Endothelial cell of umbilical vein (primary cell): ENCODE results near the gene KAT8. TPM values are rescaled to one million over a fixed set of nuclear protein-coding genes. Genes with fewer than 3 reads are reported as not detected.

Experiments used
- BruUV-seq: library from RNA; stranded (reverse); fragments of 400-500 nt; replicated peaks from 2 replicates; lab custom pipeline; 2021; lab: Mats Ljungman, UMichigan
- CTCF ChIA-PET: fragments of 300-600, 350-600 bp; sonication (Branson Sonifier 250); formaldehyde crosslinking; loops from one replicate; lab custom pipeline; 2021; ENCODE audit warnings: antibody characterized with exemption, inconsistent platforms; lab: Charles Lee
- POLR2A ChIA-PET: fragments of 300-600, 350-600 bp; sonication (Branson Sonifier 250); formaldehyde crosslinking; loops from one replicate; lab custom pipeline; 2021; ENCODE audit warnings: antibody characterized with exemption, inconsistent platforms; lab: Charles Lee
- DNase-seq: peaks from one replicate; pipeline ENCODE4 v3.0.0-alpha.2; 2011; ENCODE audit warnings: low read depth, low spot score
- FAIRE-seq: peaks from 2 replicates; lab custom pipeline; 2011; peaks lifted over from hg19 to GRCh38; lab: Jason Lieb, UNC
- H2AFZ ChIP-seq: 2 replicates; pipeline ENCODE4 v1.6.0; 2012; ENCODE audit warnings: low read depth, low read length, control low read depth, inconsistent platforms
- H3K27ac ChIP-seq: 2 replicates; pipeline ENCODE4 v1.5.1; 2011; ENCODE audit warnings: low read depth, mild to moderate bottlenecking, control low read depth, low read length, moderate library complexity; ENCODE audit not compliant: insufficient read depth
- H3K27me3 ChIP-seq, 2 experiments: 2 replicates each; pipeline versions ENCODE4 v1.6.0 to v1.6.1; 2011; ENCODE audit warnings: low read length in 2 of 2, mixed read lengths in 1 of 2; ENCODE audit not compliant: control insufficient read depth in 2 of 2, insufficient read depth in 2 of 2
- H3K36me3 ChIP-seq, 2 experiments: 2 replicates in 1 of 2; 3 replicates in 1 of 2; pipeline ENCODE4 v1.5.1; 2011; ENCODE audit warnings: low read length in 2 of 2, mild to moderate bottlenecking in 1 of 2, moderate library complexity in 1 of 2; ENCODE audit not compliant: control insufficient read depth in 2 of 2, insufficient read depth in 2 of 2; ENCODE audit errors: extremely low read depth in 1 of 2
- H3K4me1 ChIP-seq: 3 replicates; pipeline ENCODE4 v1.5.1; 2011; ENCODE audit warnings: mild to moderate bottlenecking, low read length; ENCODE audit not compliant: control insufficient read depth, insufficient read depth; ENCODE audit errors: extremely low read depth
- H3K4me2 ChIP-seq: 2 replicates; pipeline ENCODE4 v1.6.1; 2011; ENCODE audit warnings: low read length, control low read depth, mixed read lengths; ENCODE audit not compliant: insufficient read depth
- H3K4me3 ChIP-seq, 3 experiments: fragments of 200-600 bp in 1 of 3; sonication (generic), shearing (Covaris generic) in 1 of 3; replicated peaks in 1 of 3; 2 replicates each; pipeline ENCODE4 v1.5.1; 2011 to 2016; ENCODE audit warnings: control low read depth in 3 of 3, low read length in 3 of 3, mild to moderate bottlenecking in 2 of 3, inconsistent platforms in 1 of 3, low read depth in 1 of 3, moderate library complexity in 1 of 3; ENCODE audit not compliant: insufficient read depth in 1 of 3
- H3K79me2 ChIP-seq: 2 replicates; pipeline ENCODE4 v1.6.0; 2012; ENCODE audit warnings: low read length, inconsistent platforms; ENCODE audit not compliant: control insufficient read depth, insufficient read depth
- H3K9ac ChIP-seq: replicated peaks from 2 replicates; pipeline ENCODE3; 2011; ENCODE audit warnings: low read length, control low read depth; ENCODE audit not compliant: insufficient read depth; ENCODE audit errors: extremely low read depth
- H3K9me1 ChIP-seq: replicated peaks from 3 replicates; pipeline ENCODE4 v1.6.0; 2011; ENCODE audit warnings: mild to moderate bottlenecking, low read length; ENCODE audit not compliant: control insufficient read depth, insufficient read depth; ENCODE audit errors: extremely low read depth
- H3K9me3 ChIP-seq: replicated peaks from 2 replicates; pipeline ENCODE4 v1.5.1; 2012; ENCODE audit warnings: low read length, inconsistent platforms; ENCODE audit not compliant: control insufficient read depth, insufficient read depth
- H4K20me1 ChIP-seq: replicated peaks from 2 replicates; pipeline ENCODE3; 2011; ENCODE audit warnings: mild to moderate bottlenecking, low read length; ENCODE audit not compliant: control insufficient read depth, insufficient read depth; ENCODE audit errors: extremely low read depth
- EZH2 ChIP-seq: IDR thresholded peaks from 2 replicates; pipeline ENCODE4 v1.6.1; 2012; ENCODE audit warnings: borderline replicate concordance, low read depth, mild to moderate bottlenecking, moderate library complexity, low read length, inconsistent platforms; ENCODE audit not compliant: severe bottlenecking
- FOS ChIP-seq: IDR thresholded peaks from 2 replicates; pipeline ENCODE4 v1.6.1; 2011; ENCODE audit warnings: mild to moderate bottlenecking, low read length, moderate library complexity, borderline replicate concordance; ENCODE audit not compliant: insufficient read depth
- GATA2 ChIP-seq: IDR thresholded peaks from 2 replicates; pipeline ENCODE4 v1.7.0; 2011; ENCODE audit warnings: low read depth, mild to moderate bottlenecking, moderate library complexity, mixed read lengths, low read length; ENCODE audit not compliant: insufficient read length, insufficient read depth
- JUN ChIP-seq: IDR thresholded peaks from 2 replicates; pipeline ENCODE4 v1.6.1; 2011; ENCODE audit warnings: borderline replicate concordance, low read depth; ENCODE audit not compliant: insufficient read length, insufficient read depth
- MYC ChIP-seq: IDR thresholded peaks from one replicate; pipeline ENCODE4 v1.6.1; 2011; ENCODE audit warnings: mild to moderate bottlenecking, low read depth, low read length
- POLR2A ChIP-seq: IDR thresholded peaks from 2 replicates; pipeline ENCODE4 v1.6.1; 2012; ENCODE audit warnings: low read depth, mild to moderate bottlenecking, control low read depth, low read length
- POLR2AphosphoS5 ChIP-seq: IDR thresholded peaks from 2 replicates; pipeline ENCODE4 v1.6.1; 2012; ENCODE audit warnings: low read depth, mild to moderate bottlenecking, control low read depth, low read length, moderate library complexity; ENCODE audit not compliant: insufficient read depth
- dilution Hi-C: fragments of 300-500 bp; cut with MboI; formaldehyde crosslinking; loops from one replicate; pipeline ENCODE4 v1.15.0; 2019; ENCODE audit warnings: low sequenced_read_pairs; ENCODE audit not compliant: extremely low pct_ligation_motif_present
- intact Hi-C: fragments of 100-400 bp; cut with micrococcal nuclease; formaldehyde crosslinking; loops from one replicate; pipeline ENCODE4 v1.10.0; 2022
- polyA plus RNA-seq, 4 experiments: library from polyadenylated mRNA; depleted of rRNA in 3 of 4; stranded (reverse) in 3 of 4; unstranded in 1 of 4; fragments of >200 nt; gene quantifications; 2 replicates each; pipeline versions ENCODE4 v1.2.1 to v1.2.3, GENCODE V29; 2011 to 2012; ENCODE audit warnings: missing spikeins in 1 of 4
- total RNA-seq: library from RNA; stranded (reverse); gene quantifications from 2 replicates; pipeline ENCODE4 v1.2.3, GENCODE V29; 2021
- TF ChIP-seq, protein P1 (sequence below): IDR thresholded peaks from 2 replicates; pipeline ENCODE4 v1.6.1; 2011; ENCODE audit not compliant: insufficient read depth, insufficient read length
- TF ChIP-seq, protein P2 (sequence below), 2 donors: IDR thresholded peaks; 1 replicate in 1 of 2; 2 replicates in 1 of 2; pipeline ENCODE4 v1.5.1; 2011; ENCODE audit warnings: low read length in 2 of 2, mild to moderate bottlenecking in 2 of 2, moderate library complexity in 2 of 2, control low read depth in 1 of 2, inconsistent platforms in 1 of 2, low read depth in 1 of 2; ENCODE audit not compliant: insufficient read depth in 1 of 2; ENCODE audit errors: extremely low read depth in 1 of 2

Gene KAT8
- total and polyA plus RNA-seq, 2 donors (not counting 3 experiments of a cell fraction or from before 2014, with no cell fraction given) = 30.7 to 42.8 TPM

DNA sequence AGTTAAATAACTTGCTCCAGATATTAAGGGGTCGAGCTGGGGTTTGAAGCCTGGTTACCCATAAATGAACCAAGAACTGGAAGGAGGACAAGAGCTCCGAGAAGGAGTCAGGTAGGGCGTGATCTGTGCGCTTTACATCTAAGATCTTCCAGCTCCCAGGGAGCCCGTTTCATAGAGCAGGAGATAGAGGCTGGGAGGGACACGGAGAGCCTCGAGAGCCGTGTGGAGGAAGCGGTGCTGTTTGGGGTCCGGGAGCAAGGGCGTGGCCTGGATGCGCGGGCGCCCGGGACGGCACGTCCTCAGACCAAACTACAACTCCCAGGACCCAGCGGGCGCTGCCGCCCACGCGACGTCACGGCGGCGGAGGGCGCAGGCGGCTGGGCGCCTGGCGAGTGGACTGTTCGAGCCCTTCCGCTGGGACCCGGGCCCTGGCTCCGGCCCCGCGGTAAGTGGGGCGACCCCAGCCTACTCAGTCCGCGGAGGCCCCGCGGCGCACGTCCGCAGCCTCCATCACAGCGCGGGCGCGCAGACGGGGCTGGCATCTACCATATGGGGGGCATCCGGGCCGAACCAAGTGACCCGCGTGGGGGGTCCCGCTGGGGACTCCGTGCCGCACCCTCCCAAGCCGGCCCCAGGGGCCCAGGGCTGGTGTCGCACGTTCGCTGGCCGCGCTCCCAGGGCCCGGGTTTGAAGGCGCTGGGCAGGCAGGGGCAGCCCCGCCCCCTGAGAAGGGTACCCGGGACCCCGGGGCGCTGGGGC is 9.2 kb upstream of the KAT8 start, which contains the start of gene BCKDK:
BCKDK (plus strand) TSS at position 352 of the 759 bp plus-strand sequence. CDS start 838 bp downstream, outside the sequence.
- Histone ChIP-seq H3K9ac (peak within 1 kb of the TSS; percentile 66), H3K4me3 (peak within 1 kb of the TSS; percentile 63 to 98 (median 66)), H3K9me1 (no peaks in the 10 kb centered on the region), H3K36me3 (peaks cover 10 to 31% of the 10 kb centered on the region in 2 experiments), H3K4me1 (peaks cover 12% of the 10 kb centered on the region), H3K27ac (peak within 1 kb of the TSS; percentile 53), H3K4me2 (peak within 1 kb of the TSS; percentile 95), H3K79me2 (peaks cover 11% of the 10 kb centered on the region), H2AFZ (peak within 1 kb of the TSS; percentile 100), H3K9me3 (no peaks in the 10 kb centered on the region), H3K27me3 (no peaks in the 10 kb centered on the region), H4K20me1 (no peaks in the 10 kb centered on the region)
- TF ChIP-seq, protein P1, sequence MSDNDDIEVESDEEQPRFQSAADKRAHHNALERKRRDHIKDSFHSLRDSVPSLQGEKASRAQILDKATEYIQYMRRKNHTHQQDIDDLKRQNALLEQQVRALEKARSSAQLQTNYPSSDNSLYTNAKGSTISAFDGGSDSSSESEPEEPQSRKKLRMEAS = no peak
- TF ChIP-seq MYC (no peak), FOS (no peak), EZH2 (no peak), JUN (no peak), GATA2 (no peak), POLR2A (peak; percentile 72), POLR2AphosphoS5 (peak; percentile 89)
- TF ChIP-seq, protein P2, sequence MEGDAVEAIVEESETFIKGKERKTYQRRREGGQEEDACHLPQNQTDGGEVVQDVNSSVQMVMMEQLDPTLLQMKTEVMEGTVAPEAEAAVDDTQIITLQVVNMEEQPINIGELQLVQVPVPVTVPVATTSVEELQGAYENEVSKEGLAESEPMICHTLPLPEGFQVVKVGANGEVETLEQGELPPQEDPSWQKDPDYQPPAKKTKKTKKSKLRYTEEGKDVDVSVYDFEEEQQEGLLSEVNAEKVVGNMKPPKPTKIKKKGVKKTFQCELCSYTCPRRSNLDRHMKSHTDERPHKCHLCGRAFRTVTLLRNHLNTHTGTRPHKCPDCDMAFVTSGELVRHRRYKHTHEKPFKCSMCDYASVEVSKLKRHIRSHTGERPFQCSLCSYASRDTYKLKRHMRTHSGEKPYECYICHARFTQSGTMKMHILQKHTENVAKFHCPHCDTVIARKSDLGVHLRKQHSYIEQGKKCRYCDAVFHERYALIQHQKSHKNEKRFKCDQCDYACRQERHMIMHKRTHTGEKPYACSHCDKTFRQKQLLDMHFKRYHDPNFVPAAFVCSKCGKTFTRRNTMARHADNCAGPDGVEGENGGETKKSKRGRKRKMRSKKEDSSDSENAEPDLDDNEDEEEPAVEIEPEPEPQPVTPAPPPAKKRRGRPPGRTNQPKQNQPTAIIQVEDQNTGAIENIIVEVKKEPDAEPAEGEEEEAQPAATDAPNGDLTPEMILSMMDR (IDR thresholded peaks at IDR 0.05; ENCODE audit: extremely low read depth in 1 of 2, insufficient read depth in 1 of 2, low read depth in 1 of 2, low read length in 2 of 2) = no peak
- POLR2A ChIA-PET = no interaction called here
- peak; percentile 93 for FAIRE-seq
- peak; percentile 65 for DNase-seq
- no TSS peak for BruUV-seq
- dilution Hi-C loops = no loop called here
- intact Hi-C loops = loop anchor here (2.0 to 5.0 kb wide), 3 partner anchors 13 to 73 kb away; partner anchors contain the start of genes FUS and VKORC1
- CTCF ChIA-PET = no interaction called here
